ENCODE results near the gene GLB1L. TPM values are rescaled to one million over a fixed set of nuclear protein-coding genes. Genes with fewer than 3 reads are reported as not detected.
"Not testable (repeated sequence)": the region's sequence is repeated elsewhere in the genome, so short reads cannot be mapped to it uniquely, and the experiment has no call there.

GLB1L gene
- 6.8 and 7.5 TPM in 2 replicates for polyA plus RNA-seq (2014; cell fraction: cytosol; rRNA removed)
- 13.0 and 15.1 TPM in 2 replicates for polyA plus RNA-seq (2014; cell fraction: nucleus; rRNA removed)

- DNase-seq (ENCODE audit: low spot score) = peak; percentile 91
Observed at GRCh38 chr2:219245148-219245898, at the start of gene GLB1L, which contains the start of gene STK16. Gene GLB1L (minus strand): TSS chr2:219245444. CDS start chr2:219243573, 1,871 bp downstream. Gene STK16 (plus strand): TSS chr2:219245479. CDS start chr2:219246000, 521 bp downstream.

- DNase-seq (ENCODE audit: low spot score) = peak; percentile 89
Observed at GRCh38 chr2:219294356-219295351, 49.4 kb upstream of the GLB1L start.

- DNase-seq (ENCODE audit: low spot score) = no peak
Observed at GRCh38 chr2:219293736-219294231, 48.5 kb upstream of the GLB1L start.

GRCh38 chr2:219292616-219293015 lies 47.4 kb upstream of the GLB1L start:
- no peak for DNase-seq (ENCODE audit: low spot score)

GRCh38 chr2:219291910-219292490 lies 46.8 kb upstream of the GLB1L start:
- DNase-seq (ENCODE audit: low spot score) = no peak

- DNase-seq (ENCODE audit: low spot score) = no peak
Observed at GRCh38 chr2:219291394-219291793, 46.1 kb upstream of the GLB1L start.

- no peak for DNase-seq (ENCODE audit: low spot score)
Observed at GRCh38 chr2:219290381-219291171, 45.3 kb upstream of the GLB1L start.

- DNase-seq (ENCODE audit: low spot score) = no peak
Observed at GRCh38 chr2:219289537-219290361, 44.5 kb upstream of the GLB1L start.

GRCh38 chr2:219289195-219289536 lies 43.9 kb upstream of the GLB1L start:
- no peak for DNase-seq (ENCODE audit: low spot score)

GRCh38 chr2:219287580-219288265 lies 42.5 kb upstream of the GLB1L start:
- peak; percentile 65 for DNase-seq (ENCODE audit: low spot score)

GRCh38 chr2:219287116-219287440 lies 41.8 kb upstream of the GLB1L start:
- not testable (repeated sequence) for DNase-seq (ENCODE audit: low spot score)

- no peak for DNase-seq (ENCODE audit: low spot score)
Observed at GRCh38 chr2:219286436-219287115, 41.3 kb upstream of the GLB1L start.

- peak; percentile 82 for DNase-seq (ENCODE audit: low spot score)
Observed at GRCh38 chr2:219285894-219286425, 40.7 kb upstream of the GLB1L start.

- DNase-seq (ENCODE audit: low spot score) = no peak
Observed at GRCh38 chr2:219285373-219285735, 40.1 kb upstream of the GLB1L start.

GRCh38 chr2:219284501-219285372 lies 39.5 kb upstream of the GLB1L start:
- DNase-seq (ENCODE audit: low spot score) = no peak

- no peak for DNase-seq (ENCODE audit: low spot score)
Observed at GRCh38 chr2:219282943-219283581, 37.8 kb upstream of the GLB1L start.

GRCh38 chr2:219282375-219282774 lies 37.1 kb upstream of the GLB1L start:
- no peak for DNase-seq (ENCODE audit: low spot score)
